Measurements from ENCODE around the gene SPRY4.
"Not testable (repeated sequence)": the region's sequence is repeated elsewhere in the genome, so short reads cannot be mapped to it uniquely, and the experiment has no call there.

The SPRY4 gene

GRCh38 chr5:142295960-142296860 lies 28.6 kb downstream of the SPRY4 start:
- in situ Hi-C loops (cut with MboI; ENCODE audit: low sequenced_read_pairs) = no loop called here

- in situ Hi-C loops (cut with MboI; ENCODE audit: low sequenced_read_pairs) = no loop called here
These were observed 29.6 kb downstream of the SPRY4 start for GRCh38 chr5:142295084-142295758.

- in situ Hi-C loops (cut with MboI; ENCODE audit: low sequenced_read_pairs) = no loop called here
These were observed 31.3 kb downstream of the SPRY4 start for GRCh38 chr5:142293486-142293885.

GRCh38 chr5:142292808-142293207 lies 32.0 kb downstream of the SPRY4 start:
- in situ Hi-C loops (cut with MboI; ENCODE audit: low sequenced_read_pairs) = no loop called here

GRCh38 chr5:142292249-142292648 lies 32.6 kb downstream of the SPRY4 start:
- in situ Hi-C loops (cut with MboI; ENCODE audit: low sequenced_read_pairs) = no loop called here

- in situ Hi-C loops (cut with MboI; ENCODE audit: low sequenced_read_pairs) = no loop called here
These were observed 34.1 kb downstream of the SPRY4 start for GRCh38 chr5:142290577-142291299.

- in situ Hi-C loops (cut with MboI; ENCODE audit: low sequenced_read_pairs) = no loop called here
These were observed 34.9 kb downstream of the SPRY4 start for GRCh38 chr5:142289708-142290576.

GRCh38 chr5:142287973-142288313 lies 36.9 kb downstream of the SPRY4 start:
- in situ Hi-C loops (cut with MboI; ENCODE audit: low sequenced_read_pairs) = no loop called here

- in situ Hi-C loops (cut with MboI; ENCODE audit: low sequenced_read_pairs) = no loop called here
These were observed 37.5 kb downstream of the SPRY4 start for GRCh38 chr5:142287096-142287972.

GRCh38 chr5:142286111-142286510 lies 38.7 kb downstream of the SPRY4 start:
- in situ Hi-C loops (cut with MboI; ENCODE audit: low sequenced_read_pairs) = no loop called here

- in situ Hi-C loops (cut with MboI; ENCODE audit: low sequenced_read_pairs) = no loop called here
These were observed 41.5 kb downstream of the SPRY4 start for GRCh38 chr5:142283304-142283703.

GRCh38 chr5:142281966-142282365 lies 42.9 kb downstream of the SPRY4 start:
- in situ Hi-C loops (cut with MboI; ENCODE audit: low sequenced_read_pairs) = no loop called here

- in situ Hi-C loops (cut with MboI; ENCODE audit: low sequenced_read_pairs) = no loop called here
These were observed 43.8 kb downstream of the SPRY4 start for GRCh38 chr5:142281008-142281367.

- in situ Hi-C loops (cut with MboI; ENCODE audit: low sequenced_read_pairs) = no loop called here
These were observed 44.5 kb downstream of the SPRY4 start for GRCh38 chr5:142280066-142281007.

- in situ Hi-C loops (cut with MboI; ENCODE audit: low sequenced_read_pairs) = no loop called here
These were observed 46.2 kb downstream of the SPRY4 start for GRCh38 chr5:142278627-142279026.

GRCh38 chr5:142277796-142278195 lies 47.0 kb downstream of the SPRY4 start:
- in situ Hi-C loops (cut with MboI; ENCODE audit: low sequenced_read_pairs) = no loop called here

GRCh38 chr5:142276517-142276916 lies 48.3 kb downstream of the SPRY4 start:
- in situ Hi-C loops (cut with MboI; ENCODE audit: low sequenced_read_pairs) = no loop called here

- in situ Hi-C loops (cut with MboI; ENCODE audit: low sequenced_read_pairs) = no loop called here
These were observed 49.3 kb downstream of the SPRY4 start for GRCh38 chr5:142275496-142275895.

- in situ Hi-C loops (cut with MboI; ENCODE audit: low sequenced_read_pairs) = not testable (repeated sequence)
These were observed 52.2 kb downstream of the SPRY4 start for GRCh38 chr5:142272596-142272995.
